KBM-7 (cell line): ENCODE results near the gene HSD11B1L.
"Not testable (repeated sequence)": the region's sequence is repeated elsewhere in the genome, so short reads cannot be mapped to it uniquely, and the experiment has no call there.

ENCODE experiments used
- DNase-seq: peaks from one replicate; pipeline ENCODE4 v3.0.0-alpha.2; 2015
- in situ Hi-C: fragments of 300-500 bp; cut with MboI; formaldehyde crosslinking; loops from 2 replicates; pipeline ENCODE4 v1.14.3; 2020; ENCODE audit warnings: low sequenced_read_pairs, low pct_unique_long_range_greater_than_20kb, mixed read lengths

HSD11B1L gene

GRCh38 chr19:5696196-5697021 lies 15.6 kb downstream of the HSD11B1L start:
- in situ Hi-C loops: no loop called here
- no peak for DNase-seq

- DNase-seq: no peak
- in situ Hi-C loops: no loop called here
These were observed 16.4 kb downstream of the HSD11B1L start for GRCh38 chr19:5697022-5697889.

GRCh38 chr19:5697890-5698634 lies 17.2 kb downstream of the HSD11B1L start:
- no peak for DNase-seq
- in situ Hi-C loops: no loop called here

- no peak for DNase-seq
- in situ Hi-C loops: no loop called here
These were observed 18.0 kb downstream of the HSD11B1L start for GRCh38 chr19:5698635-5699422.

- in situ Hi-C loops: no loop called here
- DNase-seq: no peak
These were observed 19.7 kb downstream of the HSD11B1L start for GRCh38 chr19:5700455-5701092.

- DNase-seq, in situ Hi-C loops: not testable (repeated sequence)
These were observed 21.2 kb downstream of the HSD11B1L start for GRCh38 chr19:5702053-5702410.

- in situ Hi-C loops: no loop called here
- DNase-seq: no peak
These were observed 23.3 kb downstream of the HSD11B1L start for GRCh38 chr19:5703819-5704818.

GRCh38 chr19:5705552-5705951 lies 24.7 kb downstream of the HSD11B1L start:
- no peak for DNase-seq
- in situ Hi-C loops: no loop called here

- in situ Hi-C loops: no loop called here
- no peak for DNase-seq
These were observed 26.2 kb downstream of the HSD11B1L start for GRCh38 chr19:5706876-5707573.

GRCh38 chr19:5707576-5708575 lies 27.0 kb downstream of the HSD11B1L start:
- in situ Hi-C loops: no loop called here
- no peak for DNase-seq

- DNase-seq: no peak
- in situ Hi-C loops: no loop called here
These were observed 30.2 kb downstream of the HSD11B1L start for GRCh38 chr19:5711025-5711424.

- in situ Hi-C loops: no loop called here
- no peak for DNase-seq
These were observed 30.9 kb downstream of the HSD11B1L start for GRCh38 chr19:5711713-5712161.

- in situ Hi-C loops: no loop called here
- DNase-seq: no peak
These were observed 32.4 kb downstream of the HSD11B1L start for GRCh38 chr19:5713228-5713627.

- DNase-seq: no peak
- in situ Hi-C loops: no loop called here
These were observed 34.0 kb downstream of the HSD11B1L start for GRCh38 chr19:5714816-5715215.

- in situ Hi-C loops: no loop called here
These were observed 36.5 kb downstream of the HSD11B1L start for GRCh38 chr19:5717215-5717935.

More at GRCh38 chr19:5717215-5717935, 36.5 kb downstream of the HSD11B1L start:
- DNase-seq: no peak
